SH-SY5Y (cell line): Measurements from ENCODE around the gene CCDC86.

Source experiments
- GATA2 ChIP-seq: IDR thresholded peaks from 2 replicates; pipeline ENCODE4 v1.6.1; 2011; ENCODE audit warnings: mild to moderate bottlenecking, low read depth, low read length
- GATA3 ChIP-seq: IDR thresholded peaks from 2 replicates; pipeline ENCODE4 v1.6.1; 2011; ENCODE audit warnings: low read depth, mild to moderate bottlenecking, low read length, moderate library complexity

GRCh38 chr11:60844045-60844869, 2.3 kb downstream of the CCDC86 start:
- TF ChIP-seq GATA2 (no peak), GATA3 (no peak)
